H9 (cell line): ENCODE measurements around the gene CCNQ. TPM values are rescaled to one million over a fixed set of nuclear protein-coding genes. Genes with fewer than 3 reads are reported as not detected.

Experiments used
- DNase-seq: peaks from one replicate; pipeline ENCODE4 v3.0.0-alpha.2; 2017
- H2AFZ ChIP-seq: one replicate; pipeline ENCODE4 v1.6.1; 2013; ENCODE audit warnings: mild to moderate bottlenecking, low read length, control low read depth, moderate library complexity
- H2AK5ac ChIP-seq: 2 replicates; pipeline ENCODE4 v1.6.1; 2013; ENCODE audit warnings: low read length, control low read depth, mixed read lengths; ENCODE audit not compliant: insufficient read length
- H2BK120ac ChIP-seq: one replicate; pipeline ENCODE4 v1.6.1; 2013; ENCODE audit warnings: low read depth, mild to moderate bottlenecking, low read length, control low read depth, inconsistent platforms; ENCODE audit not compliant: poor library complexity, severe bottlenecking
- H2BK12ac ChIP-seq: 2 replicates; pipeline ENCODE4 v1.6.1; 2013; ENCODE audit warnings: low read length, control low read depth, mixed read lengths, low read depth; ENCODE audit not compliant: insufficient read length
- H2BK15ac ChIP-seq: 2 replicates; pipeline ENCODE4 v1.6.1; 2013; ENCODE audit warnings: low read depth, low read length, control low read depth
- H2BK20ac ChIP-seq: one replicate; pipeline ENCODE4 v1.6.1; 2013; ENCODE audit warnings: low read depth, mild to moderate bottlenecking, low read length, control low read depth, inconsistent platforms; ENCODE audit not compliant: poor library complexity, severe bottlenecking
- H2BK5ac ChIP-seq: 2 replicates; pipeline ENCODE4 v1.6.1; 2013; ENCODE audit warnings: low read length, control low read depth, mixed read lengths; ENCODE audit not compliant: insufficient read length
- H3K14ac ChIP-seq: 2 replicates; pipeline ENCODE4 v1.6.1; 2013; ENCODE audit warnings: low read length, control low read depth; ENCODE audit not compliant: insufficient read depth
- H3K18ac ChIP-seq: 2 replicates; pipeline ENCODE4 v1.6.1; 2013; ENCODE audit warnings: low read depth, mild to moderate bottlenecking, mixed read lengths, low read length, control low read depth; ENCODE audit not compliant: insufficient read length
- H3K23ac ChIP-seq: 2 replicates; pipeline ENCODE4 v1.6.1; 2013; ENCODE audit warnings: low read length, control low read depth, mixed read lengths, low read depth; ENCODE audit not compliant: insufficient read length
- H3K23me2 ChIP-seq: 2 replicates; pipeline ENCODE4 v1.6.1; 2013; ENCODE audit warnings: low read depth, mild to moderate bottlenecking, mixed read lengths, low read length, control low read depth; ENCODE audit not compliant: insufficient read length, poor library complexity, severe bottlenecking
- H3K27ac ChIP-seq: 2 replicates; pipeline ENCODE4 v1.5.1; 2013; ENCODE audit warnings: low read length, control low read depth, mixed read lengths, low read depth; ENCODE audit not compliant: insufficient read length
- H3K27me3 ChIP-seq: 2 replicates; pipeline ENCODE4 v1.6.1; 2013; ENCODE audit warnings: low read length, control low read depth, inconsistent platforms; ENCODE audit not compliant: insufficient read depth
- H3K4ac ChIP-seq: 2 replicates; pipeline ENCODE4 v1.6.1; 2013; ENCODE audit warnings: low read depth, mild to moderate bottlenecking, control low read depth, inconsistent platforms, low read length, moderate library complexity
- H3K4me1 ChIP-seq: 2 replicates; pipeline ENCODE4 v1.6.1; 2013; ENCODE audit warnings: low read length, control low read depth, inconsistent platforms; ENCODE audit not compliant: insufficient read depth
- H3K4me2 ChIP-seq: 2 replicates; pipeline ENCODE4 v1.6.1; 2013; ENCODE audit warnings: low read length, control low read depth, mixed read lengths; ENCODE audit not compliant: insufficient read length, insufficient read depth
- H3K56ac ChIP-seq: 2 replicates; pipeline ENCODE4 v1.6.1; 2013; ENCODE audit warnings: low read depth, mild to moderate bottlenecking, mixed read lengths, low read length, control low read depth; ENCODE audit not compliant: insufficient read length
- H3K79me1 ChIP-seq: 2 replicates; pipeline ENCODE4 v1.6.1; 2013; ENCODE audit warnings: low read depth, mild to moderate bottlenecking, moderate library complexity, low read length, control low read depth, inconsistent platforms; ENCODE audit not compliant: insufficient read depth, poor library complexity, severe bottlenecking
- H3K79me2 ChIP-seq: 2 replicates; pipeline ENCODE4 v1.6.1; 2013; ENCODE audit warnings: low read length, control low read depth, inconsistent platforms; ENCODE audit not compliant: insufficient read depth
- H3K9ac ChIP-seq: 2 replicates; pipeline ENCODE4 v1.6.1; 2013; ENCODE audit warnings: low read length, control low read depth, mixed read lengths; ENCODE audit not compliant: insufficient read length; ENCODE audit errors: extremely low read depth
- H3K9me3 ChIP-seq: one replicate; pipeline ENCODE4 v1.6.1; 2013; ENCODE audit warnings: low read depth, low read length, inconsistent platforms; ENCODE audit not compliant: control insufficient read depth
- H3T11ph ChIP-seq: one replicate; pipeline ENCODE4 v1.6.1; 2013; ENCODE audit warnings: mild to moderate bottlenecking, low read length, control low read depth, inconsistent platforms
- H4K20me1 ChIP-seq: one replicate; pipeline ENCODE4 v1.6.1; 2013; ENCODE audit not compliant: control insufficient read depth, insufficient read length, insufficient read depth
- H4K5ac ChIP-seq: 2 replicates; pipeline ENCODE4 v1.6.1; 2013; ENCODE audit warnings: low read depth, mild to moderate bottlenecking, mixed read lengths, low read length, control low read depth; ENCODE audit not compliant: insufficient read length
- H4K8ac ChIP-seq: replicated peaks from 2 replicates; pipeline ENCODE4 v1.6.1; 2013; ENCODE audit warnings: low read length, control low read depth, mixed read lengths, low read depth; ENCODE audit not compliant: insufficient read length
- H4K91ac ChIP-seq: 2 replicates; pipeline ENCODE4 v1.6.1; 2013; ENCODE audit warnings: low read depth, mild to moderate bottlenecking, moderate library complexity, mixed read lengths, low read length, control low read depth; ENCODE audit not compliant: insufficient read length
- H3K27ac Mint-ChIP-seq, 3 experiments: 2 replicates in 2 of 3; 3 replicates in 1 of 3; pipeline ENCODE4 v1.8.0; 2020 to 2021; ENCODE audit warnings: mixed read lengths in 3 of 3, mild to moderate bottlenecking in 1 of 3, moderate library complexity in 1 of 3
- H3K27me3 Mint-ChIP-seq: 2 replicates; pipeline ENCODE4 v1.8.0; 2021; ENCODE audit warnings: low read depth, mild to moderate bottlenecking, moderate library complexity, mixed read lengths
- H3K36me3 Mint-ChIP-seq, 3 experiments: 2 replicates in 2 of 3; 3 replicates in 1 of 3; pipeline ENCODE4 v1.8.0; 2020 to 2021; ENCODE audit warnings: low read depth in 3 of 3, mixed read lengths in 3 of 3; ENCODE audit not compliant: insufficient read depth in 1 of 3
- H3K4me1 Mint-ChIP-seq, 2 experiments: 2 replicates each; pipeline ENCODE4 v1.8.0; 2020; ENCODE audit warnings: mixed read lengths in 2 of 2
- H3K4me3 Mint-ChIP-seq, 2 experiments: 2 replicates in 1 of 2; 3 replicates in 1 of 2; pipeline ENCODE4 v1.8.0; 2020 to 2021; ENCODE audit warnings: mild to moderate bottlenecking in 2 of 2, mixed read lengths in 2 of 2, moderate library complexity in 1 of 2
- H3K9me3 Mint-ChIP-seq, 2 experiments: 2 replicates in 1 of 2; 3 replicates in 1 of 2; pipeline ENCODE4 v1.8.0; 2020; ENCODE audit warnings: mild to moderate bottlenecking in 2 of 2, mixed read lengths in 2 of 2, moderate library complexity in 1 of 2
- WGBS: extraction: QIAGEN DNeasy Blood & Tissue Kit; methylation state at CpG from one replicate; pipeline ENCODE4 v1.1.7; 2013; ENCODE audit warnings: missing lambda C conversion rate, low lambda C conversion rate, mixed read lengths; ENCODE audit not compliant: insufficient read length; ENCODE audit errors: extremely low coverage; 5-methylcytosine and 5-hydroxymethylcytosine counted together
- total RNA-seq: library from RNA; stranded (reverse); gene quantifications from 2 replicates; pipeline ENCODE4 v1.2.1, GENCODE V29; 2021
- TF ChIP-seq, protein P1 (sequence below): fragments of 200-600 bp; sonication (generic); conservative IDR thresholded peaks from 3 replicates; pipeline ENCODE4 v1.8.0; 2021; ENCODE audit warnings: antibody characterized with exemption, mild to moderate bottlenecking

CCNQ gene
- total RNA-seq, 1 experiment from 2014 or later = 18.4 TPM

DNA sequence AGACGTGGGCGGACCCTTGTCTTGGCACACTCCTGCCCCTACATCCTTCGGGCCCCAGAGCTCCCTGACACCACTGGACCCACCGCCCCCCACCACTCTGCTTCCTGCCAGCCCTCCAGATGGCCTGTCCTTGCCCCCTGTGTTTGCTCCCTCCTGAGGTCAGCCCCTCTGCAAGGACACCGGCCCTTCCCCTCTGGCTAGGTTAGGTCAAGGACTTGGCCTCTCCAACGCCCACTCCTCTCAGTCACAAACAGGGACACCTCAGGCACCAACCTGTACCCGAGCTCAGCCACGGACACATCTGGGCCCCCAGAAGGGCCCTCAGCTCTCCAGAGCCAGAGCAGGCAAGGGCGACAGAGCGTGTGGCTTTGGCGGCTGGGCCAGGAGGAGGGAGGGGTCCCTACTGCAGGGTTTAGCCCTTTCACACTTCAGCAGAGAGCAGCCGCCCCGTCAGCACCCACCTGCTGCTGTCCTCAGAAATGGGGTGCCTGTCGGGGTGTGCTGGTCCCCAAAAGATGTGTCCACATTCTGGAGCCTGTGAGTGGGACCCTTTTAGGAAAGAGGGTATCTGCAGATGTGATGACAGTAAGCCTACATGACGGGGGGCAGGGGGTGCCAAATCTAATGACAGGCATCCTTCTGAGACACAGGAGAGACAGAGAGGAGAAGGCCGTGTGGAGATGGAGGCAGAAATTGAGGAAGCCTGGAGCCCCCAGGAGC lies 24.5 kb upstream of the CCNQ start:
- Mint-ChIP-seq H3K4me1 (no peaks in the 10 kb centered on the region), H3K27me3 (peaks cover 23% of the 10 kb centered on the region), H3K36me3 (peaks cover 0 to 7% (median 0%) of the 10 kb centered on the region in 3 experiments; a peak in 3 of 7 replicates), H3K9me3 (peaks cover 56 to 68% of the 10 kb centered on the region in 2 experiments), H3K27ac (no peak overlapping the region), H3K4me3 (no peak overlapping the region; a peak in 1 of 5 replicates)
- Histone ChIP-seq H3K4me1 (no peaks in the 10 kb centered on the region), H3K14ac (no peak overlapping the region; the same call in 1 of the 2 replicates), H3K4ac (no peak overlapping the region), H3T11ph (no peak overlapping the region), H2AFZ (no peak overlapping the region), H3K18ac (no peak overlapping the region), H2BK5ac (no peak overlapping the region), H2BK20ac (no peak overlapping the region), H2BK12ac (no peak overlapping the region), H2BK15ac (no peak overlapping the region), H3K23ac (no peak overlapping the region), H4K91ac (no peak overlapping the region), H3K23me2 (no peaks in the 10 kb centered on the region), H3K79me1 (no peaks in the 10 kb centered on the region), H4K8ac (no peak overlapping the region), H2AK5ac (no peak overlapping the region), H3K9me3 (peaks cover 20% of the 10 kb centered on the region), H4K20me1 (no peaks in the 10 kb centered on the region), H3K56ac (no peak overlapping the region), H3K27ac (no peak overlapping the region), H2BK120ac (no peak overlapping the region), H3K4me2 (no peak overlapping the region), H3K9ac (no peak overlapping the region), H4K5ac (no peak overlapping the region), H3K27me3 (no peaks in the 10 kb centered on the region), H3K79me2 (no peaks in the 10 kb centered on the region)
- TF ChIP-seq, protein P1, sequence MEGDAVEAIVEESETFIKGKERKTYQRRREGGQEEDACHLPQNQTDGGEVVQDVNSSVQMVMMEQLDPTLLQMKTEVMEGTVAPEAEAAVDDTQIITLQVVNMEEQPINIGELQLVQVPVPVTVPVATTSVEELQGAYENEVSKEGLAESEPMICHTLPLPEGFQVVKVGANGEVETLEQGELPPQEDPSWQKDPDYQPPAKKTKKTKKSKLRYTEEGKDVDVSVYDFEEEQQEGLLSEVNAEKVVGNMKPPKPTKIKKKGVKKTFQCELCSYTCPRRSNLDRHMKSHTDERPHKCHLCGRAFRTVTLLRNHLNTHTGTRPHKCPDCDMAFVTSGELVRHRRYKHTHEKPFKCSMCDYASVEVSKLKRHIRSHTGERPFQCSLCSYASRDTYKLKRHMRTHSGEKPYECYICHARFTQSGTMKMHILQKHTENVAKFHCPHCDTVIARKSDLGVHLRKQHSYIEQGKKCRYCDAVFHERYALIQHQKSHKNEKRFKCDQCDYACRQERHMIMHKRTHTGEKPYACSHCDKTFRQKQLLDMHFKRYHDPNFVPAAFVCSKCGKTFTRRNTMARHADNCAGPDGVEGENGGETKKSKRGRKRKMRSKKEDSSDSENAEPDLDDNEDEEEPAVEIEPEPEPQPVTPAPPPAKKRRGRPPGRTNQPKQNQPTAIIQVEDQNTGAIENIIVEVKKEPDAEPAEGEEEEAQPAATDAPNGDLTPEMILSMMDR = no peak
- WGBS = no CpG with 5 or more reads among the region's 16 CpGs
- DNase-seq = no peak
